Coronary artery (tissue), 2 donors: ENCODE results near the gene SLC5A1.

Source experiments
- DNase-seq: peaks from one replicate; pipeline ENCODE4 v3.0.0-alpha.2; 2017; ENCODE audit warnings: low spot score
- H3K27ac ChIP-seq, 2 donors: fragments of 200-600 bp; sonication (generic); one replicate each; pipeline ENCODE4 v1.5.1; 2016 to 2019
- H3K4me3 ChIP-seq: fragments of 200-600 bp; sonication (generic); 2 replicates; pipeline ENCODE4 v1.5.1; 2016; ENCODE audit warnings: mild to moderate bottlenecking, moderate library complexity
- TF ChIP-seq, protein P1 (sequence below): fragments of 200-600 bp; sonication (generic); IDR thresholded peaks from one replicate; pipeline ENCODE4 v1.5.1; 2019; ENCODE audit warnings: antibody characterized with exemption

Gene SLC5A1

DNA sequence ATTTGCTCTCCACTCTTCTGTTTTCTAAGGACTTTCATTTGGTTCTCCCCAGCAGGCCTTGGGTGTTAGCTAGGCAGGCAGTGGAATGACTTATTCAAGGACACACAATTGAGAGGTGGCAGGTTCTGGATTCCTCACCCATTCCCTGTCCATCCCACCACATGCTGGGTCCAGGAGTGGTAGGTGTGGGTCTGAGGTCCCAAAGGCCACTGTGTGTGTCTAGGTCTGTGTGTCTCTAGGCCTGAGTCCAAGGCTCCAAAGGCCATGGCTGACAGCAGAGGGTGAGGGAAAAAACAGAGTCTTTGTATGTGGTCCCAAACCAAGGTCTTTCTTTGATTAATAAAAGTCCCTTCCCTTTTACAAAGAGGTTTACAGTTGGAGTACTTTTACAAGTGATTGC, 40.8 kb downstream of the SLC5A1 start:
- no peak for DNase-seq
- Histone ChIP-seq H3K4me3 (no peak overlapping the region), H3K27ac (no peak overlapping the region)
- TF ChIP-seq, protein P1, sequence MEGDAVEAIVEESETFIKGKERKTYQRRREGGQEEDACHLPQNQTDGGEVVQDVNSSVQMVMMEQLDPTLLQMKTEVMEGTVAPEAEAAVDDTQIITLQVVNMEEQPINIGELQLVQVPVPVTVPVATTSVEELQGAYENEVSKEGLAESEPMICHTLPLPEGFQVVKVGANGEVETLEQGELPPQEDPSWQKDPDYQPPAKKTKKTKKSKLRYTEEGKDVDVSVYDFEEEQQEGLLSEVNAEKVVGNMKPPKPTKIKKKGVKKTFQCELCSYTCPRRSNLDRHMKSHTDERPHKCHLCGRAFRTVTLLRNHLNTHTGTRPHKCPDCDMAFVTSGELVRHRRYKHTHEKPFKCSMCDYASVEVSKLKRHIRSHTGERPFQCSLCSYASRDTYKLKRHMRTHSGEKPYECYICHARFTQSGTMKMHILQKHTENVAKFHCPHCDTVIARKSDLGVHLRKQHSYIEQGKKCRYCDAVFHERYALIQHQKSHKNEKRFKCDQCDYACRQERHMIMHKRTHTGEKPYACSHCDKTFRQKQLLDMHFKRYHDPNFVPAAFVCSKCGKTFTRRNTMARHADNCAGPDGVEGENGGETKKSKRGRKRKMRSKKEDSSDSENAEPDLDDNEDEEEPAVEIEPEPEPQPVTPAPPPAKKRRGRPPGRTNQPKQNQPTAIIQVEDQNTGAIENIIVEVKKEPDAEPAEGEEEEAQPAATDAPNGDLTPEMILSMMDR: no peak

DNA sequence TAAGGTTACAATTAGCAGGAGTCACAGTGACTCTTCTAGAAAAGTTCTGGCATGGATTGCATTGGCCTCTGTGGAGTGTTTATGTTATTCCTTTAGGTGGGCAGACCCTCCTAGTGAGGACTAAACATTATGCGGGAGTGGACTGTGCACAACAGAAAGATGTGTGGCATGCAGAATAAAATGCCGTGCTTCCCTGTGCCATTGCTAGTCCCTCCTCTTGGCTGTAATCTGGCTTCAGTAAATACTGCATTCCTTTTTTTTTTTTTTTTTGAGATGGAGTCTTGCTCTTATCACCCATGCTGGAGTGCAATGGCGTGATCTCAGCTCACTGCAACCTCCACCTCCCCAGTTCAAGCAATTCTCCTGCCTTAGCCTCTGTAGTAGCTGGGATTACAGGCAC, 45.0 kb downstream of the SLC5A1 start:
- TF ChIP-seq, protein P1: no peak
- Histone ChIP-seq H3K27ac (no peak overlapping the region), H3K4me3 (no peak overlapping the region)
- no peak for DNase-seq

DNA sequence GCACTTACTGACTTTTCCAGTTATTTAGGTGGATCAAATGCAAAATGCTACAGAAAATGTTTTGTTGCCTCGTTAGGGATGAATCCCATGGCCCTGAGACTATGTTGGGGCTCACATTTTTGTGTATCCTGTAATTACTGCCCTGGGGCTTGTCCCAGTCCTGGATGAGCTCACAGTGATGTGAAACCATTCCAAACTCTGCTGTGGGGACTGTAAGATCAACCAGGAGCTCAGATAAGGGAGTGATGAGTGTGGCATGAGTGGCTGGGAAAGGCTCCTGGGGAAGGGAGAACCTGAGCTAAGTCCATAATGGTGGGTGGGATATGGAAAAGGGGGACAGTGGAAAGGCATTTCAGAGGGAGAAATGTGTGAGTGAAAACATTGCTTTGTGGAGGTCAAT, 54.0 kb downstream of the SLC5A1 start:
- TF ChIP-seq, protein P1: no peak
- Histone ChIP-seq H3K27ac (no peak overlapping the region), H3K4me3 (no peak overlapping the region)
- no peak for DNase-seq

DNA sequence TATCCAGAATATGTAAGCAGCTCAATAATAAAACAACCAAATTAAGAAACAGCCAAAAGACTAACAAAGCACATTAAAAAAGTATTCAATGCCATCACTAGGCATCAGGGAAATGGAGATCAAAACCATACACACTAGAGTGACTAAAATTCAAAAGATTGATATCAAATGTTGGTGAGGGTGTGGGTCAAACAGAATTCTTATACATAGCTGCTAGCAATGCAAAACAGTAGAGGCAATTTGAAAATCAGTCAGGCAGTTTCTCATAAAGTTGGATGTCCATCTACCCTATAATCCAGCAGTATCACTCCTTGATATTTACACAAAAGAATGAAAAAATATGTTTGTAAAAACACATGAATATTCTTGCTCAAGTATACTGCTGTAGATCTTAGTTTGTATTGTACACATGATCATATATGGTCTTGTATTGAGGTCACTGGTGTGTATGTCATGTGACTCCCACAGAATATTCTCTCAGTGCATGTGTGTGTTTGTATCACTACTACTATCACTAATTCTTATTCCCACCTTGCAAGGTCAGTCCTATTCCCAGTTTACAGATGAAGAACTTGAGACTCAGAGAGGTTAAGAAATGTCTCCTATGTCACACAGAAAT, 54.9 kb downstream of the SLC5A1 start:
- Histone ChIP-seq H3K4me3 (no peak overlapping the region), H3K27ac (no peak overlapping the region)
- no peak for DNase-seq
- TF ChIP-seq, protein P1: no peak

DNA sequence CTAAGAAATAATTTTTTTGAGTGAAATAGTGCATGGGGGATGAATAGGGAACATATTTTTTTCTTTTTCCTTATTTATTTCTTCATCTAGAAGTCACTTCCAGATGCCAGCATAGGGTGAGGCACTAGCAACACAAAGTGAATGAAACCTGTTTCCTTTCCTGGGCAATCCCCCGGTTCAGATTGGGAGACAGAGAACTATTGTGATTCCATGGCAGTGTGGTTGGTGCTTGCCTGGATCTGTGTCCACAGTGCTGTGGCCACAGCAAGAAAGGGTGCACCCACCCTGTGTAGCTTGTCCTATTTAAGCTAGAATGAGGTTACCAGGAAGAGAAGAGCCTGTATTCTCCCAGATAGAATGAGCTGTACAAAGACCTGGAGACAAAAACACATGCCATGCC, 57.6 kb downstream of the SLC5A1 start:
- no peak overlapping the region for H3K4me3 ChIP-seq
- TF ChIP-seq, protein P1: no peak
- H3K27ac ChIP-seq: no peak overlapping the region
- DNase-seq: no peak

DNA sequence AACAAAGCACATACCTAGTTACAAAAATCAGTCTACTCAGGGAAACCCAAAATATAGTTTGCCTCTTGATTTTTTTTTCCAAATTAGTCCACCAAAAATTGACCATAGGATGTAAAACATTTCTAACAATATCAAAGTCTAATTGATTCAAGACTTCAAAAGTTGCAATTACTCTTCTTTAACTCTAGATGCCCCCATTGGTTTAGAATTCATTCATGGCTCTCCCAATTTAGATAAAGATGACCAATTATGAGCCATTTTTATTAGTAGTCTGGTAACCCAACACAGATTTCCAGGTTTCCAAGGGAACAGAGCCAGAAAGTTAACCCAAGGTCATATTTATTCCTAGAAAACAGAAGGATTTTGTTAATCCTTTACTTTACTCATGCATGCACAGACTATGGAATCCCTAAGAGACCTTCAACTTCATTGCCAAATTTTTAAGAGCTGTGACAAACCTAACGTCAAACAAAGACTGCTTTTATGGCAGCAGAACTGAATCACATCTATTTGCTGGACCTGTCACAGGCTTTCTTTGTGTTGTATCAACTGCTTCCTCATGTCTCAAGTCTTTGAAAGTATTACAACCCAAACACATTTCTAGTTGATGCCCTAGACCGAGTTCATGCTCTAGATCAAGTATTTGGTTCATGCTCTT, 60.7 kb downstream of the SLC5A1 start:
- no peak for DNase-seq
- no peak overlapping the region for H3K4me3 ChIP-seq
- TF ChIP-seq, protein P1: no peak
- H3K27ac ChIP-seq: no peak overlapping the region

DNA sequence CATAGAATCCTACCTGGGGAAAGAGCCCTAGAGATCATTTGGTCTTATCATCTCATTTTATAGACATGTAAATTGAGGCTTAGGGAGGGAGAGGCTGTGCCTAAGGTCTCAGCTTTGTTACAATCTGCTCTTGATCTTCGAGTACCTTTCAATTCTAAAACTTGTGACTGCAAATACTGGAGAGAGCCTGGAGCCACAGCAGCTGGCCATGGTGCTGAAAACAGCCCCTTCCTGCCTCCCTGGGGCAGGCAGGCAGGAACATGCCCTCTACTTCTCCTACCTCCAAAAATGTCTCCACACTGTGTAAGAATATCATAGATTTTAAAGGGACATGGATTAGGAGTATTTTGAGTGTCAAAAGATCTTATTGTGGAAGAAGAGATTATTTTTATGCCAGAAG, 63.9 kb downstream of the SLC5A1 start:
- TF ChIP-seq, protein P1: no peak
- Histone ChIP-seq H3K27ac (no peak overlapping the region), H3K4me3 (no peak overlapping the region)
- DNase-seq: no peak
